Measurements from ENCODE around the gene MYH15.

- TF ChIP-seq CTCF (IDR thresholded peaks at IDR 0.05) (no peak), POLR2AphosphoS5 (IDR thresholded peaks at IDR 0.05) (no peak)
Measured at GRCh38 chr3:108538083-108538482, 27.7 kb upstream of the MYH15 start.

Data from gastroesophageal sphincter (tissue), 3 donors.